Effector memory CD4-positive, alpha-beta T cell (primary cell): ENCODE measurements around the gene RASSF3.

ENCODE experiments used
- DNase-seq, 3 donors: peaks; one replicate each; pipeline ENCODE4 v3.0.0-alpha.2; 2020
- H3K27ac ChIP-seq: 2 replicates; pipeline ENCODE4 v1.7.0; 2013; ENCODE audit warnings: mild to moderate bottlenecking, low read length, moderate library complexity; ENCODE audit not compliant: insufficient read depth, poor library complexity, severe bottlenecking
- H3K27me3 ChIP-seq: replicated peaks from 2 replicates; pipeline ENCODE4 v1.7.0; 2013; ENCODE audit warnings: mild to moderate bottlenecking, low read length; ENCODE audit not compliant: insufficient read depth, control insufficient read depth, poor library complexity, severe bottlenecking
- H3K36me3 ChIP-seq: 2 replicates; pipeline ENCODE4 v1.7.0; 2013; ENCODE audit warnings: mild to moderate bottlenecking, low read length, moderate library complexity; ENCODE audit not compliant: control insufficient read depth, insufficient read depth
- H3K4me1 ChIP-seq: 2 replicates; pipeline ENCODE4 v1.7.0; 2013; ENCODE audit warnings: low read length, mild to moderate bottlenecking; ENCODE audit not compliant: control insufficient read depth, insufficient read depth, poor library complexity, severe bottlenecking
- H3K4me3 ChIP-seq: 2 replicates; pipeline ENCODE4 v1.7.0; 2013; ENCODE audit warnings: low read length, low read depth, mild to moderate bottlenecking; ENCODE audit not compliant: insufficient read depth, poor library complexity, severe bottlenecking
- H3K9me3 ChIP-seq: 2 replicates; pipeline ENCODE4 v1.7.0; 2013; ENCODE audit warnings: mild to moderate bottlenecking, low read length, moderate library complexity; ENCODE audit not compliant: control insufficient read depth

Gene RASSF3

GRCh38 chr12:64675795-64676194 lies 65.5 kb downstream of the RASSF3 start:
- DNase-seq = no peak
- no peaks in the 10 kb centered on the region for H3K36me3 ChIP-seq
- H3K9me3 ChIP-seq = no peaks in the 10 kb centered on the region
- no peak overlapping the region for H3K4me3 ChIP-seq
- peaks cover 86% of the 10 kb centered on the region for H3K4me1 ChIP-seq
- H3K27ac ChIP-seq = peak overlapping the region; percentile 89
- no peaks in the 10 kb centered on the region for H3K27me3 ChIP-seq

GRCh38 chr12:64678248-64678647 lies 68.0 kb downstream of the RASSF3 start:
- H3K9me3 ChIP-seq = no peaks in the 10 kb centered on the region
- H3K4me1 ChIP-seq = peaks cover 86% of the 10 kb centered on the region
- H3K4me3 ChIP-seq = no peak overlapping the region
- no peaks in the 10 kb centered on the region for H3K27me3 ChIP-seq
- no peaks in the 10 kb centered on the region for H3K36me3 ChIP-seq
- DNase-seq = no peak
- H3K27ac ChIP-seq = peak overlapping the region; percentile 79

DNA sequence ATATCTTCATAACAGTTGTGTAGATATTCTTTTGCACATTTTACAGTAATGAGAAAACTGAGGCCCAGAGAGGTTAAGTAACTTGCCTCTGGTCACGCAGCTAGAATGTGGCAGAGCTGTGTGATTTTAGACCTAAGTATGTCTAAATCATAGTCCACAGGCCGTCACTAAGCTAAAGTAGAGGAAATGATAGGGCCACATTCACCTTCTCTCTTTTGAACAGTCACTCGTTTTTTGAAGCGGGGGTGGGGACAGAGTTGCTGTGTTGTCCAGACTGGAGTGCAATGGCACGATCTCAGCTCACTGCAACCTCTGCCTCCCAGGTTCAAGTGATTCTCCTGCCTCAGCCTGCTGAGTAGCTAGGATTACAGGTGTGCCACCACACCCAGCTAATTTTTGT lies 68.5 kb downstream of the RASSF3 start:
- no peak overlapping the region for H3K4me3 ChIP-seq
- H3K36me3 ChIP-seq = no peaks in the 10 kb centered on the region
- H3K27ac ChIP-seq = peak overlapping the region; percentile 79
- no peaks in the 10 kb centered on the region for H3K9me3 ChIP-seq
- H3K4me1 ChIP-seq = peaks cover 86% of the 10 kb centered on the region
- no peak for DNase-seq
- no peaks in the 10 kb centered on the region for H3K27me3 ChIP-seq

GRCh38 chr12:64679487-64680001 lies 69.2 kb downstream of the RASSF3 start:
- H3K4me3 ChIP-seq = peak overlapping the region; percentile 7
- no peaks in the 10 kb centered on the region for H3K36me3 ChIP-seq
- H3K9me3 ChIP-seq = no peaks in the 10 kb centered on the region
- peak overlapping the region; percentile 79 for H3K27ac ChIP-seq
- no peaks in the 10 kb centered on the region for H3K27me3 ChIP-seq
- DNase-seq = peak; percentile 51 to 61 (median 54)
- H3K4me1 ChIP-seq = peaks cover 86% of the 10 kb centered on the region

- Histone ChIP-seq H3K27me3 (no peaks in the 10 kb centered on the region), H3K4me1 (peaks cover 89% of the 10 kb centered on the region), H3K9me3 (no peaks in the 10 kb centered on the region), H3K36me3 (no peaks in the 10 kb centered on the region), H3K4me3 (peak overlapping the region; percentile 7), H3K27ac (peak overlapping the region; percentile 79)
- DNase-seq = no peak
Measured at GRCh38 chr12:64680235-64680634, 69.9 kb downstream of the RASSF3 start.

- Histone ChIP-seq H3K27ac (peak overlapping the region; percentile 79), H3K9me3 (no peaks in the 10 kb centered on the region), H3K27me3 (no peaks in the 10 kb centered on the region), H3K4me1 (peaks cover 89% of the 10 kb centered on the region), H3K36me3 (no peaks in the 10 kb centered on the region), H3K4me3 (peak overlapping the region; percentile 10)
- no peak for DNase-seq
Measured at GRCh38 chr12:64681200-64682052, 71.1 kb downstream of the RASSF3 start.

DNA sequence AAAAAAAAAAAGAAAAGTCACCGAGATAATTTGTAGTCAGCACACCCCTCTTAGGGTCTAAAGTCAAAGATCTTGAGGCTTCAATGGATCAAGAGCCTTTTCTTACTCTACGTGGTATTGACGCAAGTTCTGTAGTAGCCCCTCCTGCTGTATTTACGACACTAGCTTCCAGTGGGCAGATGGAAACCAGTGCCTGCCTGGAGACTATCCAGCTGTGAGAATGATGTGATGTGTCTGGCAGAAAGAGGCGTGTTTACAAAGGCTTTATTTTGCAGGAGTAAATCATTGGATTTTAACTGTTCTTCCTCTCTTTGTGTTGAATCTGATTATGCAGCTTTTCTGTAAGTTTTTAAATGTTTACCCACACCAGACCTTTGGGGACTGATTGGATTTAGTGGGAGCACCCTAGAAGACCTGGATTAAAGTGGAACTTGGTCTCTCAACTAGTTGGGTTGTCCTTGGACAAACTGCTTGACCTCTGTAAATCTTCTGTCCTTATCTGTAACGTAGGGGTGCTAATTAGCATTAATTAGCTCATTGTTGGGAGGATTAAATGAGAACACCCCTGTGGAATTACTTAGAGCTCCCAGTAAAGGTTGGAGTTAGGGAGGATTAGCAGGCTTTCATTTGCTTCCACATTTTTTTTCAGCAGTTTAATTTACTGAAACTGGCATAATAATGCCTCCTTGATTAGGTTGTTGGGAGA lies 72.4 kb downstream of the RASSF3 start:
- Histone ChIP-seq H3K4me3 (no peak overlapping the region), H3K9me3 (no peaks in the 10 kb centered on the region), H3K4me1 (peaks cover 90% of the 10 kb centered on the region), H3K27me3 (no peaks in the 10 kb centered on the region), H3K36me3 (no peaks in the 10 kb centered on the region), H3K27ac (peak overlapping the region; percentile 69)
- no peak for DNase-seq

GRCh38 chr12:64683816-64684543 lies 73.7 kb downstream of the RASSF3 start:
- H3K4me3 ChIP-seq = no peak overlapping the region
- no peaks in the 10 kb centered on the region for H3K9me3 ChIP-seq
- H3K36me3 ChIP-seq = no peaks in the 10 kb centered on the region
- DNase-seq = no peak
- no peaks in the 10 kb centered on the region for H3K27me3 ChIP-seq
- H3K27ac ChIP-seq = peak overlapping the region; percentile 69
- peaks cover 89% of the 10 kb centered on the region for H3K4me1 ChIP-seq

- H3K36me3 ChIP-seq = no peaks in the 10 kb centered on the region
- H3K4me3 ChIP-seq = no peak overlapping the region
- H3K9me3 ChIP-seq = no peaks in the 10 kb centered on the region
- H3K27ac ChIP-seq = peak overlapping the region; percentile 69
- peaks cover 80% of the 10 kb centered on the region for H3K4me1 ChIP-seq
- no peaks in the 10 kb centered on the region for H3K27me3 ChIP-seq
- DNase-seq = no peak
Measured at GRCh38 chr12:64685050-64685449, 74.8 kb downstream of the RASSF3 start.
